Neural cell (in vitro differentiated cells): ENCODE measurements around the gene PIEZO1. TPM values are rescaled to one million over a fixed set of nuclear protein-coding genes. Genes with fewer than 3 reads are reported as not detected.

ENCODE experiments used
- H2AFZ ChIP-seq: fragments of 200-600, 300-800 bp; sonication (generic), shearing (Covaris generic); 2 replicates; pipeline ENCODE4 v1.6.0; 2014; ENCODE audit warnings: low read depth, mild to moderate bottlenecking, antibody characterized with exemption, low read length, moderate library complexity
- H3F3A ChIP-seq: fragments of 200-600 bp; shearing (Covaris generic); 2 replicates; pipeline ENCODE4 v1.6.1; 2016; ENCODE audit warnings: mild to moderate bottlenecking, moderate library complexity, mixed read lengths, antibody characterized with exemption, low read length; ENCODE audit not compliant: insufficient read depth, poor library complexity, severe bottlenecking
- H3K27ac ChIP-seq: fragments of 200-600, 300-800 bp; sonication (generic), shearing (Covaris generic); 2 replicates; pipeline ENCODE4 v1.5.1; 2014; ENCODE audit warnings: mild to moderate bottlenecking, low read length, moderate library complexity
- H3K27me3 ChIP-seq: fragments of 300-800, 200-600 bp; sonication (generic), shearing (Covaris generic); 2 replicates; pipeline ENCODE4 v1.6.0; 2014; ENCODE audit warnings: mild to moderate bottlenecking, low read depth, low read length, moderate library complexity; ENCODE audit not compliant: insufficient read depth
- H3K36me3 ChIP-seq: fragments of 300-800, 200-600 bp; sonication (generic), shearing (Covaris generic); 2 replicates; pipeline ENCODE4 v1.5.1; 2014; ENCODE audit warnings: mild to moderate bottlenecking, antibody characterized with exemption, low read length, moderate library complexity; ENCODE audit not compliant: insufficient read depth
- H3K4me2 ChIP-seq: fragments of 300-800, 200-600 bp; sonication (generic), shearing (Covaris generic); 2 replicates; pipeline ENCODE4 v1.6.0; 2014; ENCODE audit warnings: mild to moderate bottlenecking, low read length
- H3K4me3 ChIP-seq: fragments of 300-800, 200-600 bp; sonication (generic), shearing (Covaris generic); 2 replicates; pipeline ENCODE4 v1.5.1; 2014; ENCODE audit warnings: mild to moderate bottlenecking, low read length, moderate library complexity
- H3K79me2 ChIP-seq: fragments of 200-600 bp; shearing (Covaris generic); replicated peaks from 2 replicates; pipeline ENCODE4 v1.6.0; 2014; ENCODE audit warnings: mild to moderate bottlenecking, low read length, moderate library complexity; ENCODE audit not compliant: insufficient read depth
- H3K9ac ChIP-seq: fragments of 300-800, 200-600 bp; sonication (generic), shearing (Covaris generic); 2 replicates; pipeline ENCODE4 v1.6.1; 2016; ENCODE audit warnings: mild to moderate bottlenecking, low read length, mixed read lengths
- H3K9me2 ChIP-seq: fragments of 200-600 bp; shearing (Covaris generic); 2 replicates; pipeline ENCODE4 v1.6.1; 2016; ENCODE audit warnings: mild to moderate bottlenecking, low read length, mixed read lengths; ENCODE audit not compliant: insufficient read depth
- H3K9me3 ChIP-seq: fragments of 200-600, 300-800 bp; sonication (generic), shearing (Covaris generic); 2 replicates; pipeline ENCODE4 v1.6.1; 2016; ENCODE audit warnings: mild to moderate bottlenecking, mixed run types, low read length, moderate library complexity, mixed read lengths
- H4K20me1 ChIP-seq: fragments of 200-600 bp; shearing (Covaris generic); 2 replicates; pipeline ENCODE4 v1.6.1; 2016; ENCODE audit warnings: mild to moderate bottlenecking, mixed run types; ENCODE audit not compliant: insufficient read depth
- EP300 ChIP-seq: fragments of 450-650 bp; conservative IDR thresholded peaks from 2 replicates; pipeline ENCODE4 v1.6.1; 2014; ENCODE audit warnings: antibody characterized with exemption, mild to moderate bottlenecking, moderate library complexity; ENCODE audit not compliant: poor library complexity, severe bottlenecking
- EZH2 ChIP-seq: fragments of 200-600, 300-800 bp; shearing (Covaris generic), sonication (generic); IDR thresholded peaks from 2 replicates; pipeline ENCODE4 v1.6.1; 2014; ENCODE audit warnings: antibody characterized with exemption, low read length, borderline replicate concordance, mild to moderate bottlenecking; ENCODE audit not compliant: insufficient read depth, poor library complexity, severe bottlenecking
- MXI1 ChIP-seq: fragments of 450-650 bp; conservative IDR thresholded peaks from 2 replicates; pipeline ENCODE4 v1.6.1; 2014; ENCODE audit warnings: antibody characterized with exemption, mild to moderate bottlenecking; ENCODE audit not compliant: poor library complexity, severe bottlenecking
- POLR2AphosphoS5 ChIP-seq: IDR thresholded peaks from 2 replicates; pipeline ENCODE4 v1.6.1; 2012
- RAD21 ChIP-seq: fragments of 450-650 bp; conservative IDR thresholded peaks from 2 replicates; pipeline ENCODE4 v1.6.1; 2014; ENCODE audit warnings: antibody characterized with exemption, mild to moderate bottlenecking, moderate library complexity
- SMC3 ChIP-seq: fragments of 450-650 bp; conservative IDR thresholded peaks from 2 replicates; pipeline ENCODE4 v1.6.1; 2014; ENCODE audit warnings: antibody characterized with exemption, mild to moderate bottlenecking, moderate library complexity; ENCODE audit not compliant: poor library complexity
- TAF1 ChIP-seq: IDR thresholded peaks from 2 replicates; pipeline ENCODE4 v1.6.1; 2012; ENCODE audit warnings: low read depth
- polyA plus RNA-seq: library from polyadenylated mRNA; depleted of rRNA; stranded (reverse); fragments of >200 nt; gene quantifications from 2 replicates; pipeline ENCODE4 v1.2.3, GENCODE V29; 2014
- TF ChIP-seq, protein P1 (sequence below): fragments of 450-650 bp; IDR thresholded peaks from 2 replicates; pipeline ENCODE4 v1.5.1; 2014; ENCODE audit warnings: antibody characterized with exemption, mild to moderate bottlenecking, moderate library complexity; ENCODE audit not compliant: poor library complexity, severe bottlenecking
- TF ChIP-seq, protein P2 (sequence below): IDR thresholded peaks from 2 replicates; pipeline ENCODE4 v1.6.1; 2012; ENCODE audit warnings: borderline replicate concordance

The PIEZO1 gene
- polyA plus RNA-seq, 1 donor from 2014 or later: not detected

DNA sequence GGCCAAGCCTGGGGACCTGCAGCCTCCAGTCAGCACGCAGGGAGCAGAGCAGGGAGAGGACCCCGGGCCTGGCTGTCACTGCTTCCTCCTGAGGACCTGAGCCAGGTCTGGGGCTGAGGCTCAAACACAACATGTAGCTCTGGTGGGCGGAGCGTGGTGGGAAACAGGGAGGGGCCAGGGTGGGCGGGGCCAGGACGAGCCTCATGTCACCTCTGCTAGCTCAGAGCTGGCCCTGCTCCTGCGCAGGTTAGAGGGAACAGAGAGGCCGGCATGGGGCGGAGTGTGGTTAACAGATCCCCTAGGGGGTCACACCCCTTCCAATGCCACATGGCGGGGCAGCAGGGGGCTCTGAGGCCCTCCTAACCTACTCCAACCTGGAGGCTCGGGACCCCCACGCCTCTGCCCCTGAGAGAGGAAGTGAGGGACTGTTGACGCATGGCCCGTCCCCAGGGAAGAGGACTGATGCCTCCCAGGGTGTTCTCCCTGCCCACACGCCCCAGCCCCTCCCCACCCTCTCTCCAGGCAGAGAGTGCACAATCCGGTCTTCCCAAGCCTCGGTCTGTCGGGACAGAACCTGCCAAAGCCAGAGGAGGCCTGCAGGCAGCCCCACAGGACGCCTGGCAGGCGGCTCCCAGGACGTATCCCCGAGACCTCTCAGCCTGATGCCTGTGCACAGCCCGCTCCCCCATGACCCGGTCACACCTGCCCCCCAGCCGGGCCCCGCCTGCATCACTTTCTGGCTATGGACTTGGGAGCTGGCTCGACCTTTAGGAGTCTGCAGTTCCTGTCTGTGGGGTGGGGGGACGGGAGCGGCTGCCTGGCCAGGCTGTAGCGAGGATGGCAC, 15.2 kb downstream of the PIEZO1 start:
- Histone ChIP-seq H3K9me3 (no peaks in the 10 kb centered on the region), H3K9me2 (no peaks in the 10 kb centered on the region), H2AFZ (no peak overlapping the region), H3F3A (no peaks in the 10 kb centered on the region), H3K36me3 (no peaks in the 10 kb centered on the region), H3K27ac (no peak overlapping the region), H3K4me3 (no peak overlapping the region), H4K20me1 (no peaks in the 10 kb centered on the region), H3K4me2 (no peak overlapping the region), H3K27me3 (no peaks in the 10 kb centered on the region), H3K9ac (no peak overlapping the region), H3K79me2 (no peaks in the 10 kb centered on the region)
- TF ChIP-seq, protein P1, sequence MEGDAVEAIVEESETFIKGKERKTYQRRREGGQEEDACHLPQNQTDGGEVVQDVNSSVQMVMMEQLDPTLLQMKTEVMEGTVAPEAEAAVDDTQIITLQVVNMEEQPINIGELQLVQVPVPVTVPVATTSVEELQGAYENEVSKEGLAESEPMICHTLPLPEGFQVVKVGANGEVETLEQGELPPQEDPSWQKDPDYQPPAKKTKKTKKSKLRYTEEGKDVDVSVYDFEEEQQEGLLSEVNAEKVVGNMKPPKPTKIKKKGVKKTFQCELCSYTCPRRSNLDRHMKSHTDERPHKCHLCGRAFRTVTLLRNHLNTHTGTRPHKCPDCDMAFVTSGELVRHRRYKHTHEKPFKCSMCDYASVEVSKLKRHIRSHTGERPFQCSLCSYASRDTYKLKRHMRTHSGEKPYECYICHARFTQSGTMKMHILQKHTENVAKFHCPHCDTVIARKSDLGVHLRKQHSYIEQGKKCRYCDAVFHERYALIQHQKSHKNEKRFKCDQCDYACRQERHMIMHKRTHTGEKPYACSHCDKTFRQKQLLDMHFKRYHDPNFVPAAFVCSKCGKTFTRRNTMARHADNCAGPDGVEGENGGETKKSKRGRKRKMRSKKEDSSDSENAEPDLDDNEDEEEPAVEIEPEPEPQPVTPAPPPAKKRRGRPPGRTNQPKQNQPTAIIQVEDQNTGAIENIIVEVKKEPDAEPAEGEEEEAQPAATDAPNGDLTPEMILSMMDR: no peak
- TF ChIP-seq RAD21 (no peak), POLR2AphosphoS5 (no peak), MXI1 (no peak), EZH2 (no peak), EP300 (no peak), SMC3 (no peak), TAF1 (no peak)
- TF ChIP-seq, protein P2, sequence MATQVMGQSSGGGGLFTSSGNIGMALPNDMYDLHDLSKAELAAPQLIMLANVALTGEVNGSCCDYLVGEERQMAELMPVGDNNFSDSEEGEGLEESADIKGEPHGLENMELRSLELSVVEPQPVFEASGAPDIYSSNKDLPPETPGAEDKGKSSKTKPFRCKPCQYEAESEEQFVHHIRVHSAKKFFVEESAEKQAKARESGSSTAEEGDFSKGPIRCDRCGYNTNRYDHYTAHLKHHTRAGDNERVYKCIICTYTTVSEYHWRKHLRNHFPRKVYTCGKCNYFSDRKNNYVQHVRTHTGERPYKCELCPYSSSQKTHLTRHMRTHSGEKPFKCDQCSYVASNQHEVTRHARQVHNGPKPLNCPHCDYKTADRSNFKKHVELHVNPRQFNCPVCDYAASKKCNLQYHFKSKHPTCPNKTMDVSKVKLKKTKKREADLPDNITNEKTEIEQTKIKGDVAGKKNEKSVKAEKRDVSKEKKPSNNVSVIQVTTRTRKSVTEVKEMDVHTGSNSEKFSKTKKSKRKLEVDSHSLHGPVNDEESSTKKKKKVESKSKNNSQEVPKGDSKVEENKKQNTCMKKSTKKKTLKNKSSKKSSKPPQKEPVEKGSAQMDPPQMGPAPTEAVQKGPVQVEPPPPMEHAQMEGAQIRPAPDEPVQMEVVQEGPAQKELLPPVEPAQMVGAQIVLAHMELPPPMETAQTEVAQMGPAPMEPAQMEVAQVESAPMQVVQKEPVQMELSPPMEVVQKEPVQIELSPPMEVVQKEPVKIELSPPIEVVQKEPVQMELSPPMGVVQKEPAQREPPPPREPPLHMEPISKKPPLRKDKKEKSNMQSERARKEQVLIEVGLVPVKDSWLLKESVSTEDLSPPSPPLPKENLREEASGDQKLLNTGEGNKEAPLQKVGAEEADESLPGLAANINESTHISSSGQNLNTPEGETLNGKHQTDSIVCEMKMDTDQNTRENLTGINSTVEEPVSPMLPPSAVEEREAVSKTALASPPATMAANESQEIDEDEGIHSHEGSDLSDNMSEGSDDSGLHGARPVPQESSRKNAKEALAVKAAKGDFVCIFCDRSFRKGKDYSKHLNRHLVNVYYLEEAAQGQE: no peak

DNA sequence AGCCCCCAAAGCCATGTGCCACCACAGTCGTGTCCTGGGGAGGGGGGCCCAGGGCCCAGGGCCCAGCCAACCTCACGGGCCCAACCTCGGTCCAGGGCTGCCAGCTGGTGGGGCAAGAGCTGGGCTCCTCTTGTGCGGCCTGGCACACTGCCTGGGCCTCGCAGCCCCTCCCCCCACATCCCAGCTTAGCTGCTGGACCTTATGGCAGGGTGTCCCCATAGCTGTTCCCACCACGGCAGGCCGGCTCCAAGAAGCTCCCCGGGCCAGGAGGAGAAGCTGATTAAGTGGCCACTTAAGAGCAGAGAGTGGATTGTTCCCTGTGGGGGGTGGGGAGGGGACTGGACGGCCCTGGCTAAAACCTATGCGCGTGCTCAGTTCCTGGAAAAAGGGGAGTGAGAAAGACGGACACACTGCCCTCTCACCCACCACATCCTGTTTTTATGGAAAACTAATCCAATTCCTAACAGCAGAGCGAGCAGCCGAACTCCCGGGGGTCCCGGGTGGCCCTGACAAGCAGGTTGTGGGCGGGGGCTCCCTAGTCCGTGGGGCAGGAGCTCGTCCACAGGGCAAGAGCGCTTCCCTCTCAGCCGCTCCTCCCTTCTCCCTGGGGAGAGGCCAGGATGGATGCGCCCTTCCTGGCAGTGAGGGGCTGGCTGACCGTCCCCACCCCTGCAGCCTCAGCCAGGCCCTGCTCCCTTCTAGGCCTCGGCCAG, 16.8 kb downstream of the PIEZO1 start:
- Histone ChIP-seq H4K20me1 (no peaks in the 10 kb centered on the region), H3K79me2 (no peaks in the 10 kb centered on the region), H3K9me2 (no peaks in the 10 kb centered on the region), H3K4me3 (no peak overlapping the region), H3K4me2 (no peak overlapping the region), H3K9me3 (no peaks in the 10 kb centered on the region), H3K27me3 (no peaks in the 10 kb centered on the region), H3F3A (no peaks in the 10 kb centered on the region), H3K9ac (no peak overlapping the region), H3K27ac (no peak overlapping the region), H3K36me3 (no peaks in the 10 kb centered on the region), H2AFZ (no peak overlapping the region)
- TF ChIP-seq POLR2AphosphoS5: no peak
- TF ChIP-seq EP300: no peak
- TF ChIP-seq TAF1: no peak
- no peak for TF ChIP-seq MXI1
- TF ChIP-seq RAD21: no peak
- no peak for TF ChIP-seq SMC3
- TF ChIP-seq, protein P2: no peak
- TF ChIP-seq, protein P1: no peak
- no peak for TF ChIP-seq EZH2
